ENCODE data around the gene ARHGAP25.

ARHGAP25 gene

GRCh38 chr2:68719912-68720311, 14.7 kb upstream of the ARHGAP25 start:
- no peak for DNase-seq

GRCh38 chr2:68720665-68721064, 13.9 kb upstream of the ARHGAP25 start:
- no peak for DNase-seq

GRCh38 chr2:68721482-68722101, 13.0 kb upstream of the ARHGAP25 start:
- no peak for DNase-seq

GRCh38 chr2:68722712-68723111, 11.9 kb upstream of the ARHGAP25 start:
- DNase-seq = no peak

GRCh38 chr2:68723181-68723580, 11.4 kb upstream of the ARHGAP25 start:
- no peak for DNase-seq

GRCh38 chr2:68726100-68726499, 8.5 kb upstream of the ARHGAP25 start:
- no peak for DNase-seq

- DNase-seq = peak in 2 of 51 donors; percentile 6 to 9
Measured at GRCh38 chr2:68726608-68727367, 7.8 kb upstream of the ARHGAP25 start.

GRCh38 chr2:68727683-68728375, 6.8 kb upstream of the ARHGAP25 start:
- no peak for DNase-seq

GRCh38 chr2:68730828-68731227, 3.8 kb upstream of the ARHGAP25 start:
- DNase-seq = no peak

GRCh38 chr2:68732036-68732932, 2.3 kb upstream of the ARHGAP25 start:
- DNase-seq = peak in 6 of 51 donors; percentile 4 to 32 (median 22)

GRCh38 chr2:68733365-68733764, 1.2 kb upstream of the ARHGAP25 start:
- DNase-seq = no peak

- no peak for DNase-seq
Measured at GRCh38 chr2:68734176-68734575, 435 bp upstream of the ARHGAP25 start.

GRCh38 chr2:68736086-68736485, 1.5 kb downstream of the ARHGAP25 start:
- no peak for DNase-seq

GRCh38 chr2:68737711-68738110, 3.1 kb downstream of the ARHGAP25 start:
- peak in 2 of 51 donors; percentile 7 to 11 for DNase-seq

- DNase-seq = no peak
Measured at GRCh38 chr2:68738906-68739594, 4.4 kb downstream of the ARHGAP25 start.

- DNase-seq = no peak
Measured at GRCh38 chr2:68739595-68740399, 5.2 kb downstream of the ARHGAP25 start.

- no peak for DNase-seq
Measured at GRCh38 chr2:68740400-68740914, 5.8 kb downstream of the ARHGAP25 start.

- DNase-seq = no peak
Measured at GRCh38 chr2:68741238-68741637, 6.6 kb downstream of the ARHGAP25 start.

- no peak for DNase-seq
Measured at GRCh38 chr2:68741805-68742306, 7.2 kb downstream of the ARHGAP25 start.
